Fibroblast of pulmonary artery (primary cell): ENCODE data around the gene SGK2.

Source experiments
- DNase-seq: peaks from one replicate; pipeline ENCODE4 v3.0.0-alpha.2; 2010; ENCODE audit warnings: low read depth
- H3K4me3 ChIP-seq: replicated peaks from 2 replicates; pipeline ENCODE4 v1.5.1; 2011; ENCODE audit warnings: low read depth, mild to moderate bottlenecking, control low read depth, low read length, moderate library complexity
- TF ChIP-seq, protein P1 (sequence below): IDR thresholded peaks from 2 replicates; pipeline ENCODE4 v1.5.1; 2011; ENCODE audit warnings: mild to moderate bottlenecking, control low read depth, low read length, inconsistent platforms; ENCODE audit errors: missing control alignments

SGK2 gene

DNA sequence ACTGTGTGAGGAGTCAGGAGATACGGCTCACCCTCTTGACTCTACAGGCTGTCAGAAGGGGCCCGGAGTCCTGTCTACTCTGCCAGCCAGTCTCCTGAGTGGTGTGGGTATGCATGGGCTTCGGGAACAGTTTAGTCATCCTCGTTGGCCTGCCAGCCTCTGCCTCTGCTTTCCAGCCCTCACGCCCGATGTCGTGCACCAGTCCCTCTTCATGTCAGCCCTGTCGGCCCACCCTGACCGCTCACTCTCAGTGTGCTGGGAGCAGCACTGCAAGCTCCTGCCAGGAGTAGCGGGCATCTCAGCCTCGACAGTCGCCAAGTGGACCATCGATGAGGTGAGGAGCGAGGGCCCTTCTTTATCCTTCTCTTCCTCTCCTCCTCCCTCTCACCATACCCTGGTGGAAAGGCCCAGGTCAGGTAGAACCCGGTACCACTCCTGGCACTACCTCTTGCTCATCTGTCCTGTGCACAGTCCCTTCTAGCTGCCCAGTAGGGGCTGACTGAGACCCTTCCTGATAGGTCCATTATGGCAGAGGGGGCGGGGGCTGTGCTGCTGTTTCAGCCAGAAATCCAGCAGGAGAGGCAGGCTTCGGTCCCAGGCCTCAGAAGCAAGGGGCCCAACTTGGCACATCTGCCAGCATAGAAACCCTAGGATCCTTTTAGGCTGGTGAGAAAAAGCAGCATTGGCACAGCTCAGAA lies 18.7 kb upstream of the SGK2 start:
- no peak overlapping the region for H3K4me3 ChIP-seq
- TF ChIP-seq, protein P1, sequence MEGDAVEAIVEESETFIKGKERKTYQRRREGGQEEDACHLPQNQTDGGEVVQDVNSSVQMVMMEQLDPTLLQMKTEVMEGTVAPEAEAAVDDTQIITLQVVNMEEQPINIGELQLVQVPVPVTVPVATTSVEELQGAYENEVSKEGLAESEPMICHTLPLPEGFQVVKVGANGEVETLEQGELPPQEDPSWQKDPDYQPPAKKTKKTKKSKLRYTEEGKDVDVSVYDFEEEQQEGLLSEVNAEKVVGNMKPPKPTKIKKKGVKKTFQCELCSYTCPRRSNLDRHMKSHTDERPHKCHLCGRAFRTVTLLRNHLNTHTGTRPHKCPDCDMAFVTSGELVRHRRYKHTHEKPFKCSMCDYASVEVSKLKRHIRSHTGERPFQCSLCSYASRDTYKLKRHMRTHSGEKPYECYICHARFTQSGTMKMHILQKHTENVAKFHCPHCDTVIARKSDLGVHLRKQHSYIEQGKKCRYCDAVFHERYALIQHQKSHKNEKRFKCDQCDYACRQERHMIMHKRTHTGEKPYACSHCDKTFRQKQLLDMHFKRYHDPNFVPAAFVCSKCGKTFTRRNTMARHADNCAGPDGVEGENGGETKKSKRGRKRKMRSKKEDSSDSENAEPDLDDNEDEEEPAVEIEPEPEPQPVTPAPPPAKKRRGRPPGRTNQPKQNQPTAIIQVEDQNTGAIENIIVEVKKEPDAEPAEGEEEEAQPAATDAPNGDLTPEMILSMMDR, result no peak
- no peak for DNase-seq

DNA sequence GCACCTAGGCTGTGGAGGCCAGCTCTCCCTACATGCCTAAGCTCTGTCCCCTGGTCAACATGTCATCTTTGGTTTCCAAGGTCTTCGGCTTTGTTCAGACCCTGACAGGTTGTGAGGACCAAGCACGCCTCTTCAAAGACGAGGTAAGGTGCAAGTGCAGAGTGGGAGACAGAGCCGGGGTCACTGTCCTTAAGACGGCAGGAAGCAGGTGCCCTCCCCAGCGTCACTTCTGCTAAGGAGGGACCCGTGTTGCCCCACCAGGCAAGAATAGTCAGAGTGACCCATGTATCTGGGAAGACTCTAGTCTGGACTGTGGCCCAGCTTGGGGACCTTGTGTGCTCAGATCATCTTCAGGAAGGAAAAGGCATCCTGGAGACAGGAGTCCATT lies 18.2 kb upstream of the SGK2 start:
- TF ChIP-seq, protein P1, result no peak
- DNase-seq, result no peak
- H3K4me3 ChIP-seq, result no peak overlapping the region

DNA sequence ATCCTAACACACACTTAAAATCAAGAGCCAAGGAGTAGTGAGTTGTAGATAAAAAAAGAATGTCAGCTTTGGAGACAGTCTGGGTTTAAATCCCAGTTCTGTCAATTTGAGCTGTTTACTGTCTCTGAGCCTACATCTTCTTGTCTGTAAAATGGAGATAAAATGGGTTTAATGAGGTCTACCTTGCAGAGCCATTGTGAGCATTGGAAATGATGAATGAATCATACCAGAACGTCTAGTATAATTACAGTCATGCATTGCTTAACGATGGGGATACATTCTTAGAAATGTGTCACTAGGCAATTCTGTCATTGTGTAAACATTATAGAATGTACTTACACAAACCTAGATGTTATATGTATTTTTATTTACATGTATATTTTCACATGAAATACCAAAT lies 17.6 kb upstream of the SGK2 start:
- DNase-seq, result peak; percentile 44
- no peak overlapping the region for H3K4me3 ChIP-seq
- TF ChIP-seq, protein P1, result no peak

DNA sequence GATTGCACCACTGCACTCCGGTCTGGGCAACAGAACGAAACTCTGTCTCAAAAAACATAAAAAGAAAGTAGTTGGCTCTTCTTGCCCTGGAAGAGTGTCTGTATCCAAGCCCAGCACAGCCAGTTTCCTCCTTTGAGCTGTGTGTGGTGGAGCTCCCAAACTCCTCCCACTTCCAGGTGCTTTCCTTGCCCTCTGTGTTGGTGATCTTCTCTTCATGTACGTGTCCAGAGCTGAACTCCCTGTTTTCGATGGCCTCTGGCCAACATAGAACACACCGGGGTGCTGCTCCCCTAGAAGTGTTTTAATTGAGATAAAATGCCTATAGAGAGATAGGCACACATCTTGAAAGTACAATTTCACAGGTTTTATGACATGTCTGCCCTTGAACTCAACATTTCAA lies 16.7 kb upstream of the SGK2 start:
- DNase-seq, result no peak
- TF ChIP-seq, protein P1, result no peak
- H3K4me3 ChIP-seq, result no peak overlapping the region

DNA sequence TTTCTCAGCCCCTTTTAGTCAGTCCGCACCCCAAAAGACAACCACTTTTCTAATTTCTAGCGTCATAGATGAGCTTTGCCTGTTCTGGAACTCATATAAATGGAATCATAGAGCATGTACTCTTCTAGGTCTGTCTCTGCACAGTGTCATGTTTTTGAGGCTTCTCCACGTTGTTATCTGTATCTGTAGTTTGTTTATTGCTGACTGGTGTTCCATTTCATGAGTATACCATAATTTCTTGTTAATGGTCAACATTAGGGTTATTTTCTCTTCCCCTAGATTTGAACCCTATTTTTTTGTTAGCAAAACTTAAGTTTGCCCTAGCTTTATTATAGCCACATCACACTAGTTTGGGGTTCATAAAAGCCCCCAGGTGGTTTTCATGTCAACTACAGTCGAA lies 16.2 kb upstream of the SGK2 start:
- DNase-seq, result no peak
- TF ChIP-seq, protein P1, result no peak
- H3K4me3 ChIP-seq, result no peak overlapping the region

DNA sequence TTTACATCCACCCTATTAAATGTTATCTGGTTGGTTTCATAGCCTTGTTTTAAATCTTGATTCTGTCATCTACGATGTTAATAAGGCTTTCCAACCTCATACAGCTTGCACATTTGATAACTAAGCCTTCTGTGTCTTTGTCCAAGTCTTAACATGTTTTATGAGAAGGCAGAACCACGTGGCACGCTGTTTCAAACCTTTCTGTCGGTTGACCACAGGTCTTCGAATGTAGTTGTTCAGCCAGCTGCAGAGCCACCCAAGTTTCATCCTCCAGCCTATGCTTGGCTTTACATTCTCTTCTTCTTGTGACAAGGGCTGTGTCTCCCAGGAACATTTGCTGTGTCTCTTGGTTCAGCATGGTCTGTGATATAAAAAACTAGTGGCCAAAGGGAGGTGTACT lies 15.7 kb upstream of the SGK2 start:
- DNase-seq, result no peak
- H3K4me3 ChIP-seq, result no peak overlapping the region
- TF ChIP-seq, protein P1, result no peak

DNA sequence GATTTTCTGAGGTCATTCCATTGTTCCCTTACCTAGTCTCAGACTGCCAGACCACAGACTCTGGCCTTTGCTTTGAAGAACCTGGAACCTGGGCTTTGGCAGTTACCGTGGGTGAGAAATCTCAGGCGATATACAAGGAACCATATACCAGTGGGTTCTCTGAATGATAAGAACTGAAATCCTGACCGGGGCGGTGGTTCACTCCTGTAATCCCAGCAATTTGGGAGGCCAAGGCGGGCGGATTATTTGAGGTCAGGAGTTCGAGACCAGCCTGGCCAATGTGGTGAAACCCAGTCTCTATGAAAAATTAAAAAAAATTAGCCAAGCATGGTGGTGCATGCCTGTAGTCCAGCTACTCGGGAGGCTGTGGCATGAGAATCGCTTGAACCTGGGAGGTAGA lies 14.3 kb upstream of the SGK2 start:
- TF ChIP-seq, protein P1, result no peak
- DNase-seq, result no peak
- H3K4me3 ChIP-seq, result no peak overlapping the region
